Fibroblast of the aortic adventitia (primary cell): Measurements from ENCODE around the gene ITPR1. TPM values are rescaled to one million over a fixed set of nuclear protein-coding genes. Genes with fewer than 3 reads are reported as not detected.

Experiments used
- DNase-seq: peaks from one replicate; pipeline ENCODE4 v3.0.0-alpha.2; 2010; ENCODE audit warnings: low read depth
- H3K4me3 ChIP-seq: 2 replicates; pipeline ENCODE4 v1.5.1; 2011; ENCODE audit warnings: low read depth, mild to moderate bottlenecking, control low read depth, low read length, moderate library complexity
- CTCF ChIP-seq: IDR thresholded peaks from 2 replicates; pipeline ENCODE4 v1.5.1; 2011; ENCODE audit warnings: mild to moderate bottlenecking, low read length, control low read depth, inconsistent platforms; ENCODE audit not compliant: insufficient read depth
- total RNA-seq: library from RNA; depleted of rRNA; stranded (reverse); fragments of >200 nt; gene quantifications from 2 replicates; pipeline ENCODE4 v1.2.3, GENCODE V29; 2012; ENCODE audit warnings: low replicate concordance

The ITPR1 gene
- total RNA-seq, 1 donor: 8.9 TPM

- H3K4me3 ChIP-seq: peak overlapping the region; percentile 97
- DNase-seq: no peak
- TF ChIP-seq CTCF: no peak
These were observed 25.7 kb upstream of the ITPR1 start for GRCh38 chr3:4467522-4467867.

- TF ChIP-seq CTCF: no peak
- no peak overlapping the region for H3K4me3 ChIP-seq
- no peak for DNase-seq
These were observed 21.2 kb upstream of the ITPR1 start for GRCh38 chr3:4471907-4472306.

GRCh38 chr3:4472312-4472711 is 20.8 kb upstream of the ITPR1 start:
- no peak for DNase-seq
- no peak overlapping the region for H3K4me3 ChIP-seq
- TF ChIP-seq CTCF: no peak

GRCh38 chr3:4472766-4473165 is 20.4 kb upstream of the ITPR1 start:
- no peak for TF ChIP-seq CTCF
- no peak overlapping the region for H3K4me3 ChIP-seq
- DNase-seq: no peak

- peak; percentile 64 for DNase-seq
- TF ChIP-seq CTCF: no peak
- H3K4me3 ChIP-seq: no peak overlapping the region
These were observed 18.3 kb upstream of the ITPR1 start for GRCh38 chr3:4474683-4475490.

GRCh38 chr3:4475804-4476203 is 17.3 kb upstream of the ITPR1 start:
- H3K4me3 ChIP-seq: no peak overlapping the region
- no peak for TF ChIP-seq CTCF
- DNase-seq: no peak

- TF ChIP-seq CTCF: no peak
- H3K4me3 ChIP-seq: no peak overlapping the region
- no peak for DNase-seq
These were observed 16.7 kb upstream of the ITPR1 start for GRCh38 chr3:4476496-4476895.
